Hepatocyte (in vitro differentiated cells): ENCODE data around the gene OPTC. TPM values are rescaled to one million over a fixed set of nuclear protein-coding genes. Genes with fewer than 3 reads are reported as not detected.

Source experiments
- DNase-seq: peaks from one replicate; pipeline ENCODE4 v3.0.0-alpha.2; 2016; ENCODE audit warnings: low spot score
- H2AFZ ChIP-seq: fragments of 200-600 bp; sonication (generic); 2 replicates; pipeline ENCODE4 v1.6.0; 2016; ENCODE audit warnings: antibody characterized with exemption, mild to moderate bottlenecking
- H3K27ac ChIP-seq: fragments of 200-600 bp; sonication (generic); 2 replicates; pipeline ENCODE4 v1.5.1; 2016; ENCODE audit warnings: mild to moderate bottlenecking
- H3K27me3 ChIP-seq: fragments of 200-600 bp; sonication (generic); 2 replicates; pipeline ENCODE4 v1.6.1; 2016
- H3K36me3 ChIP-seq: fragments of 200-600 bp; sonication (generic); replicated peaks from 2 replicates; pipeline ENCODE4 v1.5.1; 2016; ENCODE audit warnings: low read depth; ENCODE audit not compliant: insufficient read depth
- H3K4me1 ChIP-seq: fragments of 200-600 bp; sonication (generic); 2 replicates; pipeline ENCODE4 v1.5.1; 2016; ENCODE audit warnings: mild to moderate bottlenecking, moderate library complexity; ENCODE audit not compliant: insufficient read depth
- H3K4me2 ChIP-seq: fragments of 200-600 bp; sonication (generic); 2 replicates; pipeline ENCODE4 v1.6.0; 2016
- H3K4me3 ChIP-seq: fragments of 200-600 bp; sonication (generic); 2 replicates; pipeline ENCODE4 v1.5.1; 2016; ENCODE audit warnings: mild to moderate bottlenecking
- H3K79me2 ChIP-seq: fragments of 200-600 bp; sonication (generic); 2 replicates; pipeline ENCODE4 v1.6.0; 2017; ENCODE audit warnings: mild to moderate bottlenecking
- H3K9me2 ChIP-seq: fragments of 200-600 bp; sonication (generic); replicated peaks from 2 replicates; pipeline ENCODE4 v1.6.0; 2017; ENCODE audit warnings: mild to moderate bottlenecking; ENCODE audit not compliant: insufficient read depth
- H3K9me3 ChIP-seq: fragments of 200-600 bp; sonication (generic); 2 replicates; pipeline ENCODE4 v1.5.1; 2016; ENCODE audit warnings: low read depth, mild to moderate bottlenecking
- H4K20me1 ChIP-seq: fragments of 200-600 bp; sonication (generic); 2 replicates; pipeline ENCODE4 v1.6.0; 2016; ENCODE audit warnings: mild to moderate bottlenecking; ENCODE audit not compliant: insufficient read depth, poor library complexity, severe bottlenecking
- CTCF ChIP-seq: fragments of 200-600 bp; sonication (generic); IDR thresholded peaks from 2 replicates; pipeline ENCODE4 v1.5.1; 2016; ENCODE audit warnings: antibody characterized with exemption, mild to moderate bottlenecking; ENCODE audit not compliant: poor library complexity
- EZH2 ChIP-seq: fragments of 200-600 bp; sonication (generic); IDR thresholded peaks from 2 replicates; pipeline ENCODE4 v1.6.1; 2016; ENCODE audit warnings: antibody characterized with exemption, mild to moderate bottlenecking, borderline replicate concordance
- EZH2phosphoT487 ChIP-seq: fragments of 200-600 bp; sonication (generic); IDR thresholded peaks from one replicate; pipeline ENCODE4 v1.6.1; 2018; ENCODE audit warnings: antibody characterized with exemption, mild to moderate bottlenecking, low read depth, moderate library complexity; ENCODE audit not compliant: unreplicated experiment, severe bottlenecking
- WGBS: methylation state at CpG from one replicate; pipeline ENCODE4 v1.1.6; 2016; ENCODE audit warnings: low lambda C conversion rate; ENCODE audit errors: missing lambda C conversion rate; 5-methylcytosine and 5-hydroxymethylcytosine counted together
- polyA plus RNA-seq: library from polyadenylated mRNA; unstranded; fragments of >200 nt; fragmentation: Nextera tagmentation; extraction: Ambion mirVana; gene quantifications from 2 replicates; pipeline ENCODE4 v1.2.1, GENCODE V29; 2016
- total RNA-seq: library from RNA; depleted of rRNA; stranded (reverse); fragments of >200 nt; gene quantifications from 2 replicates; pipeline ENCODE4 v1.2.3, GENCODE V29; 2014

OPTC gene
- total and polyA plus RNA-seq, 2 experiments from 2014 or later = 0.28 TPM; not detected in 1

GRCh38 chr1:203451836-203452784 lies 41.8 kb upstream of the OPTC start:
- H3K4me2 ChIP-seq = no peak overlapping the region
- DNase-seq = no peak
- H3K27ac ChIP-seq = no peak overlapping the region
- no peaks in the 10 kb centered on the region for H3K36me3 ChIP-seq
- no peaks in the 10 kb centered on the region for H3K27me3 ChIP-seq
- H2AFZ ChIP-seq = no peak overlapping the region
- H3K79me2 ChIP-seq = no peaks in the 10 kb centered on the region
- H3K4me1 ChIP-seq = peaks cover 17% of the 10 kb centered on the region
- 59% methylated on average over 2 of the region's 2 CpGs for WGBS
- no peak overlapping the region for H3K4me3 ChIP-seq
- no peak for TF ChIP-seq EZH2
- no peak for TF ChIP-seq EZH2phosphoT487
- TF ChIP-seq CTCF = no peak
- no peaks in the 10 kb centered on the region for H3K9me3 ChIP-seq
- H4K20me1 ChIP-seq = no peaks in the 10 kb centered on the region
- no peaks in the 10 kb centered on the region for H3K9me2 ChIP-seq

- no peaks in the 10 kb centered on the region for H3K79me2 ChIP-seq
- peaks cover 13% of the 10 kb centered on the region for H3K4me1 ChIP-seq
- H3K27me3 ChIP-seq = no peaks in the 10 kb centered on the region
- H3K4me3 ChIP-seq = no peak overlapping the region
- no peak overlapping the region for H3K4me2 ChIP-seq
- H3K27ac ChIP-seq = no peak overlapping the region
- no peaks in the 10 kb centered on the region for H4K20me1 ChIP-seq
- no peaks in the 10 kb centered on the region for H3K36me3 ChIP-seq
- H3K9me2 ChIP-seq = no peaks in the 10 kb centered on the region
- TF ChIP-seq EZH2phosphoT487 (no peak), CTCF (no peak), EZH2 (no peak)
- WGBS = 81% methylated on average over 5 of the region's 5 CpGs
- DNase-seq = no peak
- H2AFZ ChIP-seq = no peak overlapping the region
- H3K9me3 ChIP-seq = no peaks in the 10 kb centered on the region
These were observed 40.9 kb upstream of the OPTC start for GRCh38 chr1:203453016-203453415.

GRCh38 chr1:203453616-203454015 lies 40.3 kb upstream of the OPTC start:
- Histone ChIP-seq H3K27me3 (no peaks in the 10 kb centered on the region), H3K4me3 (no peak overlapping the region), H3K79me2 (no peaks in the 10 kb centered on the region), H3K9me3 (no peaks in the 10 kb centered on the region), H3K36me3 (no peaks in the 10 kb centered on the region), H3K4me1 (peaks cover 7% of the 10 kb centered on the region), H3K4me2 (no peak overlapping the region), H3K9me2 (no peaks in the 10 kb centered on the region), H4K20me1 (no peaks in the 10 kb centered on the region), H3K27ac (no peak overlapping the region), H2AFZ (no peak overlapping the region)
- WGBS = 65% methylated on average over 5 of the region's 5 CpGs
- no peak for DNase-seq
- TF ChIP-seq EZH2phosphoT487 (no peak), EZH2 (no peak), CTCF (no peak)
